GM18867 (cell line): ENCODE results near the gene MSH3.
A peak's percentile ranks its signal among the peaks of the same experiment; 100 is the strongest.
"Not testable (repeated sequence)": the region's sequence is repeated elsewhere in the genome, so short reads cannot be mapped to it uniquely, and the experiment has no call there.

Source experiments
- ATAC-seq: cut with Tn5 transposase; IDR thresholded peaks from one replicate; pipeline ENCODE4 v1.9.1; 2021; ENCODE audit warnings: mild to moderate bottlenecking, moderate library complexity; ENCODE audit not compliant: unreplicated experiment

MSH3 gene

GRCh38 chr5:80655231-80655774 is 851 bp downstream of the MSH3 start:
- ATAC-seq = no peak

- ATAC-seq = no peak
These were observed 2.0 kb downstream of the MSH3 start for GRCh38 chr5:80656425-80656824.

GRCh38 chr5:80659106-80659505 is 4.7 kb downstream of the MSH3 start:
- ATAC-seq = no peak

GRCh38 chr5:80660661-80661060 is 6.2 kb downstream of the MSH3 start:
- ATAC-seq = not testable (repeated sequence)

GRCh38 chr5:80662108-80662507 is 7.7 kb downstream of the MSH3 start:
- no peak for ATAC-seq

GRCh38 chr5:80665057-80665456 is 10.6 kb downstream of the MSH3 start:
- no peak for ATAC-seq

- no peak for ATAC-seq
These were observed 12.9 kb downstream of the MSH3 start for GRCh38 chr5:80667384-80667783.

- peak; percentile 89 for ATAC-seq
These were observed 13.8 kb downstream of the MSH3 start for GRCh38 chr5:80668016-80668969.

- peak; percentile 49 for ATAC-seq
These were observed 17.8 kb downstream of the MSH3 start for GRCh38 chr5:80672140-80672736.

- ATAC-seq = no peak
These were observed 22.3 kb downstream of the MSH3 start for GRCh38 chr5:80676706-80677105.

GRCh38 chr5:80686757-80687156 is 32.3 kb downstream of the MSH3 start:
- ATAC-seq = no peak

GRCh38 chr5:80688648-80689420 is 34.4 kb downstream of the MSH3 start:
- no peak for ATAC-seq

GRCh38 chr5:80689627-80690026 is 35.2 kb downstream of the MSH3 start:
- no peak for ATAC-seq

- no peak for ATAC-seq
These were observed 41.2 kb downstream of the MSH3 start for GRCh38 chr5:80695666-80696065.

- ATAC-seq = no peak
These were observed 42.0 kb downstream of the MSH3 start for GRCh38 chr5:80696450-80696849.

- ATAC-seq = no peak
These were observed 42.6 kb downstream of the MSH3 start for GRCh38 chr5:80697100-80697499.

- ATAC-seq = no peak
These were observed 43.9 kb downstream of the MSH3 start for GRCh38 chr5:80698369-80698768.

- ATAC-seq = no peak
These were observed 47.1 kb downstream of the MSH3 start for GRCh38 chr5:80701597-80701996.

- no peak for ATAC-seq
These were observed 48.8 kb downstream of the MSH3 start for GRCh38 chr5:80703291-80703690.

- no peak for ATAC-seq
These were observed 49.3 kb downstream of the MSH3 start for GRCh38 chr5:80703747-80704146.

- no peak for ATAC-seq
These were observed 49.8 kb downstream of the MSH3 start for GRCh38 chr5:80704221-80704620.
